Thyroid gland (tissue), 4 donors: Measurements from ENCODE around the gene IL17C.

ENCODE experiments used
- POLR2A ChIP-seq, 2 donors: fragments of 450-650 bp; IDR thresholded peaks; one replicate each; pipeline ENCODE4 v1.6.1; 2017; ENCODE audit warnings: antibody characterized with exemption in 2 of 2, mild to moderate bottlenecking in 2 of 2, moderate library complexity in 1 of 2
- TF ChIP-seq, protein P1 (sequence below), 6 experiments: fragments of 200-600 bp in 3 of 6; fragments of 450-650 bp in 3 of 6; sonication (generic) in 3 of 6; IDR thresholded peaks; one replicate each; pipeline ENCODE4 v1.5.1; 2016 to 2019; ENCODE audit warnings: antibody characterized with exemption in 6 of 6, mild to moderate bottlenecking in 2 of 6, inconsistent platforms in 1 of 6, moderate library complexity in 1 of 6

DNA sequence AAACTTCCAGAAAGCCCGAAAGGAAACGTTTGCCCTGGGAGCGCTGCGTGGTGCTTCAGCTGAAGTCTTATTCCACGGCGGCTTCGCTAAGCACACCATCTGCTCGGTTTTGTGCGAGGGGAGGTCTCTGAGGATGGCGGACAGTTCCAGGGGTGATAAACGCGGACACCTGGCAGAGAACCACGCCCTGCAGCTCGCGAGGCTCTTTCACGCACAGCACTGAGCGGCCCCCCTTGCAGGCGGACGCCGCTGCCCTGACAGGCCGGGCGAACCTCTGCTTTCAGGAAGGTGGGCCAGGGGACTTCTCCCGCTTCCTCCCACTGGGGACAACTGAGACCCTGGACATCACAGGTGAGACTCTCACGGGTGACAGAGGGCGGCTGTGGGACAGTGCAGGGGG is 20.8 kb downstream of the IL17C start:
- TF ChIP-seq, protein P1, sequence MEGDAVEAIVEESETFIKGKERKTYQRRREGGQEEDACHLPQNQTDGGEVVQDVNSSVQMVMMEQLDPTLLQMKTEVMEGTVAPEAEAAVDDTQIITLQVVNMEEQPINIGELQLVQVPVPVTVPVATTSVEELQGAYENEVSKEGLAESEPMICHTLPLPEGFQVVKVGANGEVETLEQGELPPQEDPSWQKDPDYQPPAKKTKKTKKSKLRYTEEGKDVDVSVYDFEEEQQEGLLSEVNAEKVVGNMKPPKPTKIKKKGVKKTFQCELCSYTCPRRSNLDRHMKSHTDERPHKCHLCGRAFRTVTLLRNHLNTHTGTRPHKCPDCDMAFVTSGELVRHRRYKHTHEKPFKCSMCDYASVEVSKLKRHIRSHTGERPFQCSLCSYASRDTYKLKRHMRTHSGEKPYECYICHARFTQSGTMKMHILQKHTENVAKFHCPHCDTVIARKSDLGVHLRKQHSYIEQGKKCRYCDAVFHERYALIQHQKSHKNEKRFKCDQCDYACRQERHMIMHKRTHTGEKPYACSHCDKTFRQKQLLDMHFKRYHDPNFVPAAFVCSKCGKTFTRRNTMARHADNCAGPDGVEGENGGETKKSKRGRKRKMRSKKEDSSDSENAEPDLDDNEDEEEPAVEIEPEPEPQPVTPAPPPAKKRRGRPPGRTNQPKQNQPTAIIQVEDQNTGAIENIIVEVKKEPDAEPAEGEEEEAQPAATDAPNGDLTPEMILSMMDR (IDR thresholded peaks at IDR 0.05), result no peak
- TF ChIP-seq POLR2A (IDR thresholded peaks at IDR 0.05), result no peak
